GM12878 (cell line): ENCODE results near the gene ZBTB16. TPM values are rescaled to one million over a fixed set of nuclear protein-coding genes. Genes with fewer than 3 reads are reported as not detected.

Source experiments
- ATAC-seq: fragments of 200-7000 bp; cut with Tn5 transposase; 3 replicates; pipeline ENCODE4 v1.9.1; 2020; ENCODE audit warnings: mild to moderate bottlenecking, moderate library complexity
- BruUV-seq: library from RNA; stranded (reverse); fragments of 400-500 nt; replicated peaks from 2 replicates; lab custom pipeline; 2021; lab: Mats Ljungman, UMichigan
- CTCF ChIA-PET: fragments of 300-600 bp; sonication (Branson Sonifier 250); formaldehyde crosslinking; extraction: SDS; loops from one replicate; lab custom pipeline; 2021; ENCODE audit warnings: inconsistent platforms; lab: Yijun Ruan, JAX
- POLR2A ChIA-PET: fragments of 350-600 bp; formaldehyde crosslinking; extraction: SDS; loops from one replicate; lab custom pipeline; 2021; ENCODE audit warnings: inconsistent platforms; lab: Charles Lee
- RAD21 ChIA-PET: fragments of 300-600 bp; sonication (Branson Sonifier 250); formaldehyde crosslinking; loops from one replicate; lab custom pipeline; 2023; ENCODE audit warnings: antibody characterized with exemption; ENCODE audit not compliant: unreplicated experiment; lab: Charles Lee
- SMC1A ChIA-PET: fragments of 300-600 bp; sonication (Branson Sonifier 250); formaldehyde crosslinking; loops from one replicate; lab custom pipeline; 2023; ENCODE audit not compliant: unreplicated experiment, uncharacterized antibody; lab: Charles Lee
- DNase-seq: peaks from one replicate; pipeline ENCODE4 v3.0.0-alpha.2; 2011; ENCODE audit warnings: low read depth, low spot score
- FAIRE-seq: peaks from 3 replicates; lab custom pipeline; 2011; peaks lifted over from hg19 to GRCh38; lab: Jason Lieb, UNC
- H2AFZ ChIP-seq: 2 replicates; pipeline ENCODE4 v1.6.0; 2011; ENCODE audit warnings: low read depth, low read length, control low read depth; ENCODE audit not compliant: control insufficient read depth
- H3K27ac ChIP-seq: 2 replicates; pipeline ENCODE4 v1.5.1; 2011; ENCODE audit warnings: control low read depth; ENCODE audit not compliant: control insufficient read depth, insufficient read depth
- H3K27me3 ChIP-seq, 2 experiments: replicated peaks in 1 of 2; 2 replicates each; pipeline versions ENCODE4 v1.6.0 to v1.6.1; 2011; ENCODE audit warnings: low read length in 1 of 2; ENCODE audit not compliant: control insufficient read depth in 2 of 2, insufficient read depth in 2 of 2
- H3K36me3 ChIP-seq, 2 experiments: 2 replicates each; pipeline ENCODE4 v1.5.1; 2011; ENCODE audit warnings: low read length in 1 of 2; ENCODE audit not compliant: control insufficient read depth in 2 of 2, insufficient read depth in 2 of 2
- H3K4me1 ChIP-seq: 2 replicates; pipeline ENCODE4 v1.6.1; 2011; ENCODE audit warnings: mild to moderate bottlenecking, low read length, moderate library complexity, mixed read lengths; ENCODE audit not compliant: control insufficient read depth, insufficient read depth
- H3K4me2 ChIP-seq: 2 replicates; pipeline ENCODE4 v1.6.0; 2011; ENCODE audit warnings: control low read depth; ENCODE audit not compliant: control insufficient read depth, insufficient read depth
- H3K4me3 ChIP-seq: fragments of 200-600 bp; sonication (generic); 2 replicates; pipeline ENCODE4 v1.5.1; 2016
- H3K79me2 ChIP-seq: 2 replicates; pipeline ENCODE4 v1.6.0; 2011; ENCODE audit warnings: low read length; ENCODE audit not compliant: control insufficient read depth, insufficient read depth
- H3K9ac ChIP-seq: 2 replicates; pipeline ENCODE4 v1.8.0; 2011; ENCODE audit warnings: low read length, control low read depth, mixed read lengths; ENCODE audit not compliant: control insufficient read depth, insufficient read depth
- H3K9me3 ChIP-seq: replicated peaks from 3 replicates; pipeline ENCODE4 v1.5.1; 2011; ENCODE audit warnings: mild to moderate bottlenecking, low read length; ENCODE audit not compliant: control insufficient read depth, insufficient read depth
- H4K20me1 ChIP-seq: 2 replicates; pipeline ENCODE4 v1.6.0; 2011; ENCODE audit not compliant: control insufficient read depth, insufficient read depth
- ATF7 ChIP-seq: fragments of 450-650 bp; IDR thresholded peaks from 2 replicates; pipeline ENCODE4 v1.6.1; 2016; ENCODE audit warnings: low read depth, mild to moderate bottlenecking
- BRCA1 ChIP-seq: IDR thresholded peaks from 2 replicates; pipeline ENCODE4 v1.6.1; 2011; ENCODE audit warnings: low read depth, low read length, improper control_type of control experiment
- ESRRA ChIP-seq: IDR thresholded peaks from 2 replicates; pipeline ENCODE4 v1.6.1; 2012; ENCODE audit warnings: mild to moderate bottlenecking, low read length, improper control_type of control experiment
- IKZF2 ChIP-seq, 2 experiments: fragments of 450-650 bp; IDR thresholded peaks; 2 replicates each; pipeline ENCODE4 v1.6.1; 2017; ENCODE audit warnings: mild to moderate bottlenecking in 2 of 2, moderate library complexity in 2 of 2
- JUND ChIP-seq: IDR thresholded peaks from 2 replicates; pipeline ENCODE4 v1.6.1; 2012; ENCODE audit warnings: low read depth, mild to moderate bottlenecking, low read length, improper control_type of control experiment, moderate library complexity
- MYC ChIP-seq: IDR thresholded peaks from 2 replicates; pipeline ENCODE4 v1.6.1; 2011; ENCODE audit warnings: mild to moderate bottlenecking, low read length, moderate library complexity, inconsistent platforms; ENCODE audit not compliant: insufficient read depth, insufficient replicate concordance, insufficient read length, severe bottlenecking
- NR2C2 ChIP-seq: IDR thresholded peaks from 2 replicates; pipeline ENCODE4 v1.6.1; 2011; ENCODE audit warnings: borderline replicate concordance, low read depth; ENCODE audit not compliant: control insufficient read depth, insufficient read length
- RCOR1 ChIP-seq: conservative IDR thresholded peaks from 2 replicates; pipeline ENCODE4 v1.6.1; 2012; ENCODE audit warnings: low read depth, low read length, improper control_type of control experiment
- ZSCAN29 ChIP-seq: fragments of 450-650 bp; IDR thresholded peaks from 2 replicates; pipeline ENCODE4 v1.6.1; 2017; ENCODE audit warnings: mild to moderate bottlenecking, moderate library complexity
- WGBS: methylation state at CpG from one replicate; pipeline ENCODE4 v1.1.6; 2016; ENCODE audit warnings: low lambda C conversion rate; ENCODE audit not compliant: insufficient replicate concordance, insufficient coverage; ENCODE audit errors: missing lambda C conversion rate; 5-methylcytosine and 5-hydroxymethylcytosine counted together
- in situ Hi-C: fragments of 300-500 bp; cut with MboI; formaldehyde crosslinking; loops from 9 replicates; pipeline ENCODE4 v1.14.3; 2018; ENCODE audit warnings: mixed read lengths
- intact Hi-C: fragments of 100-400 bp; cut with micrococcal nuclease; formaldehyde crosslinking; loops from one replicate; pipeline ENCODE4 v1.14.2; 2022; ENCODE audit not compliant: unreplicated experiment
- polyA plus RNA-seq, 11 experiments: library from polyadenylated mRNA; depleted of rRNA in 4 of 11; unstranded in 6 of 11; stranded (reverse) in 5 of 11; fragments of >200 nt; fragmentation: Nextera tagmentation in 4 of 11; fragmentation: Illumina TruSeq in 1 of 11; extraction: Ambion mirVana in 4 of 11; extraction: Trizol in 1 of 11; gene quantifications; 1 replicate in 1 of 11; 2 replicates in 10 of 11; pipeline versions ENCODE4 v1.2.1 to v1.2.3, GENCODE V29; 2011 to 2016; ENCODE audit warnings: inconsistent platforms in 2 of 11, missing spikeins in 2 of 11, low read depth in 1 of 11
- total RNA-seq, 4 experiments: library from RNA; depleted of rRNA in 3 of 4; stranded (reverse); fragments of >200 nt in 3 of 4; fragmentation: Illumina TruSeq in 1 of 4; extraction: Trizol in 1 of 4; gene quantifications; 2 replicates each; pipeline versions ENCODE4 v1.2.1 to v1.2.3, GENCODE V29; 2013 to 2021
- TF ChIP-seq, protein P1 (sequence below): fragments of 450-650 bp; IDR thresholded peaks from 2 replicates; pipeline ENCODE4 v1.6.1; 2017; ENCODE audit warnings: low read depth, mild to moderate bottlenecking, moderate library complexity
- TF ChIP-seq, protein P2 (sequence below): fragments of 450-650 bp; IDR thresholded peaks from 2 replicates; pipeline ENCODE4 v1.6.1; 2017; ENCODE audit warnings: mild to moderate bottlenecking, moderate library complexity

ZBTB16 gene
- total and polyA plus RNA-seq, 10 of the 15 experiments (the other 5 are each of a cell fraction or from before 2014, with no cell fraction given): 0.38 TPM; not detected in 9

DNA sequence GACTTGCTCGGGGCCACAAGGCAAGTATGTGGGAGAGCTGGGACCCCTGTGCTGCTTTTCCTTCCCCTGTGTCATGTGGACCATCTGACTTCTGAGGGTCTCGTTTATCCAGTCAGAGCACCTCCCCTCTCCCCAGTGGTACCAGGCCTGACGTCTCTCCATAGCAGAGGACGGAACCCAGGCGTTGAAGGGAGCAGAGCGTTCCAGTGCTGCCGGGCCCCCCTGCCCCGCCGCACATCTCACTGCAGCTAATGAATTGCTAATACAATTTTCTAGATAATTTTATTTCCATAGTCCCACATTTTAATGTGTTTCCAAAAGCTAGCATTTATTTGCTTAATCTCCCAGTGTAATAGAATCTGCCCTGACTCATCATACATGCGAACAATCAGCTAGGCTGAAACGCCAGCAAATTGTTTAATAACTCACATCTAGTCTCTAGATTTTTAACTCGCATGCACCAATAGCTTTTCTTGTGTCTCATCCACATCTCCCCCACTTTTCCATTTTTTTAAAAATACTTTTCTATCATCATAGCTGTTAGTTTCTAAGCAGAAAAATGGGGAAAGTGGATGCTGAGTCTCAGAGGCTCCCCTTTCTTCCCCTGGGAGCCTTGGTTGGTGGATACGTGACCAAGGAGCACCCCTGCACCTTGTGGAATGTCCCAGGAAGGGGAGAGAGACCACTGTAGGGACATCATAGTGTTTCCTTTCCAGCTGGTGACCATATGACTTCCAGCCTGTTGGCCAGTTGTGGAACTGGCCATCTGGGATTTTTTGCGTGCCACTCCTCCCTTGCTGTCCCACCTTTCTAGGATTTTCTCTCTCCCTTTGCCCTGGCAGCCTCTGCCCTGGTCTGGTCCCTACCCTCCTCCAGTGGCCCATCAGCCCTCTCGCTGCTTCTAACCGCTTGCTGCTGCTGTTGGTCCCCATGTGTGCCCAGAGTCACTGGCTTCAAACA lies 178.1 kb downstream of the ZBTB16 start:
- H3K9me3 ChIP-seq: no peaks in the 10 kb centered on the region
- no peak overlapping the region for H2AFZ ChIP-seq
- ATAC-seq (no peak), FAIRE-seq (no peak), DNase-seq (no peak)
- ChIA-PET SMC1A (no interaction called here), CTCF (no interaction called here), POLR2A (no interaction called here), RAD21 (no interaction called here)
- intact Hi-C loops: no loop called here
- H3K9ac ChIP-seq: no peak overlapping the region
- H4K20me1 ChIP-seq: no peaks in the 10 kb centered on the region
- H3K79me2 ChIP-seq: no peaks in the 10 kb centered on the region
- H3K27ac ChIP-seq: no peak overlapping the region
- no peaks in the 10 kb centered on the region for H3K36me3 ChIP-seq
- WGBS: 46% methylated on average over 16 of the region's 16 CpGs
- BruUV-seq: no TSS peak
- in situ Hi-C loops: no loop called here
- no peaks in the 10 kb centered on the region for H3K4me1 ChIP-seq
- H3K27me3 ChIP-seq: peaks cover 0 to 1% of the 10 kb centered on the region in 2 experiments
- H3K4me2 ChIP-seq: no peak overlapping the region
- H3K4me3 ChIP-seq: no peak overlapping the region
- TF ChIP-seq JUND: no peak
- no peak for TF ChIP-seq BRCA1
- TF ChIP-seq RCOR1: no peak
- TF ChIP-seq MYC: no peak
- no peak for TF ChIP-seq ATF7
- TF ChIP-seq IKZF2 (IDR thresholded peaks at IDR 0.05): no peak
- no peak for TF ChIP-seq ESRRA
- no peak for TF ChIP-seq ZSCAN29
- no peak for TF ChIP-seq NR2C2
- TF ChIP-seq, protein P1, sequence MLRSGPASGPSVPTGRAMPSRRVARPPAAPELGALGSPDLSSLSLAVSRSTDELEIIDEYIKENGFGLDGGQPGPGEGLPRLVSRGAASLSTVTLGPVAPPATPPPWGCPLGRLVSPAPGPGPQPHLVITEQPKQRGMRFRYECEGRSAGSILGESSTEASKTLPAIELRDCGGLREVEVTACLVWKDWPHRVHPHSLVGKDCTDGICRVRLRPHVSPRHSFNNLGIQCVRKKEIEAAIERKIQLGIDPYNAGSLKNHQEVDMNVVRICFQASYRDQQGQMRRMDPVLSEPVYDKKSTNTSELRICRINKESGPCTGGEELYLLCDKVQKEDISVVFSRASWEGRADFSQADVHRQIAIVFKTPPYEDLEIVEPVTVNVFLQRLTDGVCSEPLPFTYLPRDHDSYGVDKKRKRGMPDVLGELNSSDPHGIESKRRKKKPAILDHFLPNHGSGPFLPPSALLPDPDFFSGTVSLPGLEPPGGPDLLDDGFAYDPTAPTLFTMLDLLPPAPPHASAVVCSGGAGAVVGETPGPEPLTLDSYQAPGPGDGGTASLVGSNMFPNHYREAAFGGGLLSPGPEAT: no peak
- TF ChIP-seq, protein P2, sequence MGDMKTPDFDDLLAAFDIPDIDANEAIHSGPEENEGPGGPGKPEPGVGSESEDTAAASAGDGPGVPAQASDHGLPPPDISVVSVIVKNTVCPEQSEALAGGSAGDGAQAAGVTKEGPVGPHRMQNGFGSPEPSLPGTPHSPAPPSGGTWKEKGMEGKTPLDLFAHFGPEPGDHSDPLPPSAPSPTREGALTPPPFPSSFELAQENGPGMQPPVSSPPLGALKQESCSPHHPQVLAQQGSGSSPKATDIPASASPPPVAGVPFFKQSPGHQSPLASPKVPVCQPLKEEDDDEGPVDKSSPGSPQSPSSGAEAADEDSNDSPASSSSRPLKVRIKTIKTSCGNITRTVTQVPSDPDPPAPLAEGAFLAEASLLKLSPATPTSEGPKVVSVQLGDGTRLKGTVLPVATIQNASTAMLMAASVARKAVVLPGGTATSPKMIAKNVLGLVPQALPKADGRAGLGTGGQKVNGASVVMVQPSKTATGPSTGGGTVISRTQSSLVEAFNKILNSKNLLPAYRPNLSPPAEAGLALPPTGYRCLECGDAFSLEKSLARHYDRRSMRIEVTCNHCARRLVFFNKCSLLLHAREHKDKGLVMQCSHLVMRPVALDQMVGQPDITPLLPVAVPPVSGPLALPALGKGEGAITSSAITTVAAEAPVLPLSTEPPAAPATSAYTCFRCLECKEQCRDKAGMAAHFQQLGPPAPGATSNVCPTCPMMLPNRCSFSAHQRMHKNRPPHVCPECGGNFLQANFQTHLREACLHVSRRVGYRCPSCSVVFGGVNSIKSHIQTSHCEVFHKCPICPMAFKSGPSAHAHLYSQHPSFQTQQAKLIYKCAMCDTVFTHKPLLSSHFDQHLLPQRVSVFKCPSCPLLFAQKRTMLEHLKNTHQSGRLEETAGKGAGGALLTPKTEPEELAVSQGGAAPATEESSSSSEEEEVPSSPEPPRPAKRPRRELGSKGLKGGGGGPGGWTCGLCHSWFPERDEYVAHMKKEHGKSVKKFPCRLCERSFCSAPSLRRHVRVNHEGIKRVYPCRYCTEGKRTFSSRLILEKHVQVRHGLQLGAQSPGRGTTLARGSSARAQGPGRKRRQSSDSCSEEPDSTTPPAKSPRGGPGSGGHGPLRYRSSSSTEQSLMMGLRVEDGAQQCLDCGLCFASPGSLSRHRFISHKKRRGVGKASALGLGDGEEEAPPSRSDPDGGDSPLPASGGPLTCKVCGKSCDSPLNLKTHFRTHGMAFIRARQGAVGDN: no peak
